Mesendoderm (in vitro differentiated cells): ENCODE results near the gene EIF2AK2.

ENCODE experiments used
- DNase-seq: peaks from one replicate; pipeline ENCODE4 v3.0.0; 2013
- H2AK5ac ChIP-seq: 2 replicates; pipeline ENCODE4 v1.6.1; 2013; ENCODE audit warnings: low read length, inconsistent platforms
- H2BK120ac ChIP-seq: 2 replicates; pipeline ENCODE4 v1.6.1; 2013; ENCODE audit warnings: low read depth, mild to moderate bottlenecking, low read length, moderate library complexity, mixed read lengths
- H2BK15ac ChIP-seq: replicated peaks from 2 replicates; pipeline ENCODE4 v1.6.1; 2013; ENCODE audit warnings: low read depth, mild to moderate bottlenecking, moderate library complexity
- H2BK5ac ChIP-seq: 2 replicates; pipeline ENCODE4 v1.6.1; 2013; ENCODE audit warnings: low read length, inconsistent platforms
- H3K18ac ChIP-seq: 2 replicates; pipeline ENCODE4 v1.6.1; 2013; ENCODE audit warnings: mild to moderate bottlenecking, low read length, mixed read lengths
- H3K23ac ChIP-seq: one replicate; pipeline ENCODE4 v1.6.1; 2013; ENCODE audit warnings: low read length
- H3K27ac ChIP-seq: 2 replicates; pipeline ENCODE4 v1.5.1; 2013; ENCODE audit warnings: low read depth, mild to moderate bottlenecking, inconsistent platforms, low read length, moderate library complexity
- H3K27me3 ChIP-seq: 2 replicates; pipeline ENCODE4 v1.6.1; 2013; ENCODE audit warnings: low read length, control low read depth, mild to moderate bottlenecking, inconsistent platforms; ENCODE audit not compliant: insufficient read depth, poor library complexity
- H3K36me3 ChIP-seq: 2 replicates; pipeline ENCODE4 v1.6.1; 2013; ENCODE audit warnings: low read length, inconsistent platforms; ENCODE audit not compliant: control insufficient read depth, insufficient read depth
- H3K4ac ChIP-seq: one replicate; pipeline ENCODE4 v1.6.1; 2013; ENCODE audit warnings: low read depth, mild to moderate bottlenecking, low read length, moderate library complexity
- H3K4me1 ChIP-seq: 2 replicates; pipeline ENCODE4 v1.6.1; 2013; ENCODE audit warnings: low read depth, low read length, inconsistent platforms; ENCODE audit not compliant: control insufficient read depth
- H3K4me2 ChIP-seq: 2 replicates; pipeline ENCODE4 v1.6.1; 2013; ENCODE audit warnings: low read length
- H3K4me3 ChIP-seq: 2 replicates; pipeline ENCODE4 v1.5.1; 2013; ENCODE audit warnings: mild to moderate bottlenecking, low read length
- H3K56ac ChIP-seq: one replicate; pipeline ENCODE4 v1.6.1; 2013; ENCODE audit warnings: low read length
- H3K79me1 ChIP-seq: 2 replicates; pipeline ENCODE4 v1.6.1; 2013; ENCODE audit warnings: low read length, inconsistent platforms
- H3K79me2 ChIP-seq: 2 replicates; pipeline ENCODE4 v1.6.1; 2013; ENCODE audit warnings: mild to moderate bottlenecking, low read length; ENCODE audit not compliant: control insufficient read depth, insufficient read depth
- H3K9ac ChIP-seq: 2 replicates; pipeline ENCODE4 v1.6.1; 2013; ENCODE audit warnings: low read length, inconsistent platforms
- H4K5ac ChIP-seq: one replicate; pipeline ENCODE4 v1.6.1; 2013; ENCODE audit warnings: low read length
- H4K8ac ChIP-seq: one replicate; pipeline ENCODE4 v1.6.1; 2013; ENCODE audit warnings: low read depth, mild to moderate bottlenecking, control low read depth, low read length, moderate library complexity
- WGBS: extraction: QIAGEN DNeasy Blood & Tissue Kit; methylation state at CpG from one replicate; pipeline ENCODE4 v1.1.7; 2013; ENCODE audit warnings: low lambda C conversion rate, missing lambda C conversion rate; ENCODE audit not compliant: insufficient coverage; ENCODE audit errors: extremely low coverage; 5-methylcytosine and 5-hydroxymethylcytosine counted together

The EIF2AK2 gene

GRCh38 chr2:37110306-37111212, 46.2 kb downstream of the EIF2AK2 start:
- Histone ChIP-seq H2BK15ac (no peak overlapping the region), H3K4me3 (no peak overlapping the region), H2BK120ac (no peak overlapping the region), H3K27ac (no peak overlapping the region), H3K56ac (no peak overlapping the region), H3K79me1 (no peaks in the 10 kb centered on the region), H3K23ac (no peak overlapping the region), H2AK5ac (no peak overlapping the region), H3K9ac (no peak overlapping the region), H3K79me2 (no peaks in the 10 kb centered on the region), H3K27me3 (no peaks in the 10 kb centered on the region), H3K4me2 (no peak overlapping the region), H4K5ac (no peak overlapping the region), H4K8ac (no peak overlapping the region), H3K36me3 (no peaks in the 10 kb centered on the region), H3K18ac (no peak overlapping the region), H2BK5ac (no peak overlapping the region), H3K4ac (no peak overlapping the region), H3K4me1 (no peaks in the 10 kb centered on the region)
- DNase-seq = no peak
- no CpG with 5 or more reads among the region's 4 CpGs for WGBS

GRCh38 chr2:37109523-37109922, 47.3 kb downstream of the EIF2AK2 start:
- Histone ChIP-seq H3K4ac (no peak overlapping the region), H2BK15ac (no peak overlapping the region), H3K36me3 (no peaks in the 10 kb centered on the region), H3K79me1 (no peaks in the 10 kb centered on the region), H3K56ac (no peak overlapping the region), H2BK120ac (no peak overlapping the region), H3K23ac (no peak overlapping the region), H2BK5ac (no peak overlapping the region), H2AK5ac (no peak overlapping the region), H3K27ac (no peak overlapping the region), H3K27me3 (no peaks in the 10 kb centered on the region), H4K5ac (no peak overlapping the region), H3K9ac (no peak overlapping the region), H3K4me2 (no peak overlapping the region), H3K18ac (no peak overlapping the region), H4K8ac (no peak overlapping the region), H3K79me2 (no peaks in the 10 kb centered on the region), H3K4me3 (no peak overlapping the region), H3K4me1 (no peaks in the 10 kb centered on the region)
- no CpG with 5 or more reads among the region's 4 CpGs for WGBS
- DNase-seq = no peak

- no peak overlapping the region for H3K4me3 ChIP-seq
- no peak overlapping the region for H4K8ac ChIP-seq
- H3K4ac ChIP-seq = no peak overlapping the region
- no peak overlapping the region for H2BK120ac ChIP-seq
- no peak overlapping the region for H3K18ac ChIP-seq
- H3K36me3 ChIP-seq = no peaks in the 10 kb centered on the region
- H3K27ac ChIP-seq = no peak overlapping the region
- no peak overlapping the region for H3K9ac ChIP-seq
- H3K79me2 ChIP-seq = no peaks in the 10 kb centered on the region
- no peak overlapping the region for H2BK5ac ChIP-seq
- H3K4me1 ChIP-seq = no peaks in the 10 kb centered on the region
- no peak for DNase-seq
- no peak overlapping the region for H2AK5ac ChIP-seq
- WGBS = no CpG with 5 or more reads among the region's 5 CpGs
- no peak overlapping the region for H3K4me2 ChIP-seq
- H4K5ac ChIP-seq = no peak overlapping the region
- no peaks in the 10 kb centered on the region for H3K79me1 ChIP-seq
- no peak overlapping the region for H3K23ac ChIP-seq
- H3K27me3 ChIP-seq = no peaks in the 10 kb centered on the region
- H2BK15ac ChIP-seq = no peak overlapping the region
- H3K56ac ChIP-seq = no peak overlapping the region
Measured at GRCh38 chr2:37105150-37105549, 51.6 kb downstream of the EIF2AK2 start.

- no peak overlapping the region for H3K4me3 ChIP-seq
- no peak overlapping the region for H3K4me2 ChIP-seq
- DNase-seq = no peak
- no peak overlapping the region for H3K18ac ChIP-seq
- H2BK120ac ChIP-seq = no peak overlapping the region
- no peak overlapping the region for H3K9ac ChIP-seq
- no peak overlapping the region for H3K56ac ChIP-seq
- H3K23ac ChIP-seq = peak overlapping the region; percentile 9
- H3K36me3 ChIP-seq = no peaks in the 10 kb centered on the region
- H3K27me3 ChIP-seq = no peaks in the 10 kb centered on the region
- no peak overlapping the region for H3K27ac ChIP-seq
- H2AK5ac ChIP-seq = no peak overlapping the region
- WGBS = no CpG with 5 or more reads among the region's 2 CpGs
- H2BK15ac ChIP-seq = no peak overlapping the region
- no peak overlapping the region for H4K5ac ChIP-seq
- no peaks in the 10 kb centered on the region for H3K79me1 ChIP-seq
- no peaks in the 10 kb centered on the region for H3K4me1 ChIP-seq
- H3K4ac ChIP-seq = no peak overlapping the region
- no peak overlapping the region for H2BK5ac ChIP-seq
- no peak overlapping the region for H4K8ac ChIP-seq
- H3K79me2 ChIP-seq = no peaks in the 10 kb centered on the region
Measured at GRCh38 chr2:37104178-37104577, 52.6 kb downstream of the EIF2AK2 start.

- no peak overlapping the region for H3K27ac ChIP-seq
- no peaks in the 10 kb centered on the region for H3K27me3 ChIP-seq
- no peak overlapping the region for H2BK120ac ChIP-seq
- no peak overlapping the region for H3K4ac ChIP-seq
- no peak for DNase-seq
- H2BK15ac ChIP-seq = no peak overlapping the region
- H3K4me1 ChIP-seq = no peaks in the 10 kb centered on the region
- H3K79me2 ChIP-seq = no peaks in the 10 kb centered on the region
- WGBS = no CpG with 5 or more reads among the region's 3 CpGs
- no peak overlapping the region for H3K23ac ChIP-seq
- H3K18ac ChIP-seq = no peak overlapping the region
- no peaks in the 10 kb centered on the region for H3K36me3 ChIP-seq
- H3K79me1 ChIP-seq = no peaks in the 10 kb centered on the region
- no peak overlapping the region for H2AK5ac ChIP-seq
- H2BK5ac ChIP-seq = no peak overlapping the region
- H3K9ac ChIP-seq = no peak overlapping the region
- H3K56ac ChIP-seq = no peak overlapping the region
- no peak overlapping the region for H3K4me2 ChIP-seq
- H4K8ac ChIP-seq = no peak overlapping the region
- H3K4me3 ChIP-seq = no peak overlapping the region
- no peak overlapping the region for H4K5ac ChIP-seq
Measured at GRCh38 chr2:37102588-37102987, 54.2 kb downstream of the EIF2AK2 start.

GRCh38 chr2:37100054-37100453, 56.7 kb downstream of the EIF2AK2 start:
- H3K79me2 ChIP-seq = no peaks in the 10 kb centered on the region
- no peak overlapping the region for H2BK120ac ChIP-seq
- no peaks in the 10 kb centered on the region for H3K36me3 ChIP-seq
- H2BK5ac ChIP-seq = no peak overlapping the region
- WGBS = no CpG with 5 or more reads among the region's 1 CpG
- H4K8ac ChIP-seq = no peak overlapping the region
- H3K4me1 ChIP-seq = no peaks in the 10 kb centered on the region
- H3K4me3 ChIP-seq = no peak overlapping the region
- DNase-seq = no peak
- H3K4me2 ChIP-seq = no peak overlapping the region
- no peak overlapping the region for H3K9ac ChIP-seq
- no peak overlapping the region for H3K23ac ChIP-seq
- no peak overlapping the region for H3K56ac ChIP-seq
- H3K79me1 ChIP-seq = no peaks in the 10 kb centered on the region
- H3K18ac ChIP-seq = no peak overlapping the region
- H3K4ac ChIP-seq = no peak overlapping the region
- no peak overlapping the region for H4K5ac ChIP-seq
- H3K27me3 ChIP-seq = no peaks in the 10 kb centered on the region
- H3K27ac ChIP-seq = no peak overlapping the region
- no peak overlapping the region for H2AK5ac ChIP-seq
- no peak overlapping the region for H2BK15ac ChIP-seq
